ENCODE results near the gene FBXW8. TPM values are rescaled to one million over a fixed set of nuclear protein-coding genes. Genes with fewer than 3 reads are reported as not detected.

FBXW8 gene
- total RNA-seq, 1 donor from 2014 or later = 40.0 TPM

- TF ChIP-seq CTCF (IDR thresholded peaks at IDR 0.05; ENCODE audit: unreplicated experiment) = no peak
- peaks cover 10% of the 10 kb centered on the region for H3K4me1 Mint-ChIP-seq
Observed at GRCh38 chr12:116920939-116921338, 10.2 kb downstream of the FBXW8 start.

GRCh38 chr12:116922194-116922897 is 11.6 kb downstream of the FBXW8 start:
- H3K4me1 Mint-ChIP-seq = peaks cover 13% of the 10 kb centered on the region
- no peaks in the 10 kb centered on the region for H3K9me3 Mint-ChIP-seq
- H3K27ac Mint-ChIP-seq = no peak overlapping the region
- H3K4me3 Mint-ChIP-seq = no peak overlapping the region
- DNase-seq (ENCODE audit: low spot score in 2 of 2, unreplicated experiment in 2 of 2) = no peak
- TF ChIP-seq CTCF (IDR thresholded peaks at IDR 0.05; ENCODE audit: unreplicated experiment) = no peak
- H3K36me3 Mint-ChIP-seq = peaks cover 12% of the 10 kb centered on the region
- H3K27me3 Mint-ChIP-seq (ENCODE audit: low read depth) = no peaks in the 10 kb centered on the region

More at GRCh38 chr12:116920939-116921338, 10.2 kb downstream of the FBXW8 start:
- Mint-ChIP-seq H3K27me3 (ENCODE audit: low read depth) (no peaks in the 10 kb centered on the region), H3K36me3 (peaks cover 14% of the 10 kb centered on the region), H3K9me3 (no peaks in the 10 kb centered on the region), H3K27ac (no peak overlapping the region), H3K4me3 (no peak overlapping the region)
- no peak for DNase-seq (ENCODE audit: low spot score in 2 of 2, unreplicated experiment in 2 of 2)

- no peak overlapping the region for H3K4me3 Mint-ChIP-seq
- no peaks in the 10 kb centered on the region for H3K9me3 Mint-ChIP-seq
- peaks cover 13% of the 10 kb centered on the region for H3K4me1 Mint-ChIP-seq
- no peak overlapping the region for H3K27ac Mint-ChIP-seq
- DNase-seq (ENCODE audit: low spot score in 2 of 2, unreplicated experiment in 2 of 2) = no peak
- no peaks in the 10 kb centered on the region for H3K27me3 Mint-ChIP-seq (ENCODE audit: low read depth)
- peaks cover 19% of the 10 kb centered on the region for H3K36me3 Mint-ChIP-seq
- no peak for TF ChIP-seq CTCF (IDR thresholded peaks at IDR 0.05; ENCODE audit: unreplicated experiment)
Observed at GRCh38 chr12:116924558-116925453, 14.1 kb downstream of the FBXW8 start.

- H3K9me3 Mint-ChIP-seq = peaks cover 3% of the 10 kb centered on the region
- H3K36me3 Mint-ChIP-seq = peaks cover 27% of the 10 kb centered on the region
- DNase-seq (ENCODE audit: low spot score in 2 of 2, unreplicated experiment in 2 of 2) = no peak
- no peak overlapping the region for H3K4me3 Mint-ChIP-seq
- TF ChIP-seq CTCF (IDR thresholded peaks at IDR 0.05; ENCODE audit: unreplicated experiment) = no peak
- no peaks in the 10 kb centered on the region for H3K27me3 Mint-ChIP-seq (ENCODE audit: low read depth)
- H3K27ac Mint-ChIP-seq = no peak overlapping the region
- H3K4me1 Mint-ChIP-seq = peaks cover 13% of the 10 kb centered on the region
Observed at GRCh38 chr12:116926283-116927243, 15.8 kb downstream of the FBXW8 start.

GRCh38 chr12:116927244-116927940 is 16.6 kb downstream of the FBXW8 start:
- DNase-seq (ENCODE audit: low spot score in 2 of 2, unreplicated experiment in 2 of 2) = no peak
- Mint-ChIP-seq H3K36me3 (peaks cover 28% of the 10 kb centered on the region), H3K4me3 (no peak overlapping the region), H3K27me3 (ENCODE audit: low read depth) (no peaks in the 10 kb centered on the region), H3K4me1 (peaks cover 13% of the 10 kb centered on the region), H3K27ac (no peak overlapping the region), H3K9me3 (peaks cover 3% of the 10 kb centered on the region)
- no peak for TF ChIP-seq CTCF (IDR thresholded peaks at IDR 0.05; ENCODE audit: unreplicated experiment)
